ENCODE results near the gene COX6B2.

DNA sequence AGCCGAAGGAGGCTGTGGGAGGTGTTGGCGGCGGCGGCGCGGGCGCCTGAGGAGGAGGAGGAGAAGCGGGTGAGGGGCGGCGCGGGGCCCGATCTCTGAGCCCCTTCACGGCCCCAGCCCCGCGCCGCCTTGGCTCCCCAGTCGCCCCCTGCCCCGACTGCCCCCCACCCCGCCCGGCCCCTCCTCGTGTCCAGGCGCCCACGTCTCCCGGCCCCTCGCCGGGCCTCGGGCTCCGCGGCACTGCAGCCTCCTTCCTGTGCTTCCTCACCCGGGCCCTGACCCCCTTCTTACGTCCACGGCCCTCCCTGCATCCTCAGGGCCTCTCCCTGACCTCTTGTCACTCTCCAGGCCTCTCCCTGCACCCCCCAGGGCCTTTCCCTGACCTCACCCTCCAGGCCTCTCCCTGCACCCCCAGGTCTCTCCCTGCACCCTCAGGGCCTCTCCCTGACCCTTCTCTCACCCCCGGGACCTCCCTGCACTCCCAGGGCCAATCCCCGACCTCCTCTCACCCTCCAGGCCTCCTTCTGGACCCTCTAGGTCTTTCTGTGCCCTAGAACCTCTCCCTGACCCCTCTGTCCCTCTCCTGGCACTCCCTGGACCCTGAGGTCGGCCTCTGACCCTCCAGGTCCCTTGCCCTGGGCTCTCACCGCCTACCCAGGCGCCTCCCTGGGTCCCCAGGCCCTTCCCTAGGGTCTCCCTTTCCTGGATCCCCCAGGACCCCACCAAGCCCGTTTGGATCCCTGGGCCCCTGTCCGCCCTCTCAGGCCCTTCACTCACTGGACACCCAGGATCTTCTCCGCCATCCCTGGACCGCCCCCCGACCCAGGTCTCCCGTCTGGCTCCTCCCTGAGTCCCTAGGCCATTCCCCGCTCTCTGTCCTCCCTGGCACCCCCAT, 14.4 kb downstream of the COX6B2 start:
- TF ChIP-seq GATA2 (IDR thresholded peaks at IDR 0.05; ENCODE audit: low read depth, low read length) (no peak; the same call in 1 of the 2 replicates), GATA3 (IDR thresholded peaks at IDR 0.05; ENCODE audit: low read depth, low read length) (no peak)

Measured in SH-SY5Y (cell line).